Measurements from ENCODE around the gene SSC5D.
"Not testable (repeated sequence)": the region's sequence is repeated elsewhere in the genome, so short reads cannot be mapped to it uniquely, and the experiment has no call there.

Gene SSC5D

GRCh38 chr19:55508120-55508519 is 19.9 kb downstream of the SSC5D start:
- DNase-seq: no peak

DNA sequence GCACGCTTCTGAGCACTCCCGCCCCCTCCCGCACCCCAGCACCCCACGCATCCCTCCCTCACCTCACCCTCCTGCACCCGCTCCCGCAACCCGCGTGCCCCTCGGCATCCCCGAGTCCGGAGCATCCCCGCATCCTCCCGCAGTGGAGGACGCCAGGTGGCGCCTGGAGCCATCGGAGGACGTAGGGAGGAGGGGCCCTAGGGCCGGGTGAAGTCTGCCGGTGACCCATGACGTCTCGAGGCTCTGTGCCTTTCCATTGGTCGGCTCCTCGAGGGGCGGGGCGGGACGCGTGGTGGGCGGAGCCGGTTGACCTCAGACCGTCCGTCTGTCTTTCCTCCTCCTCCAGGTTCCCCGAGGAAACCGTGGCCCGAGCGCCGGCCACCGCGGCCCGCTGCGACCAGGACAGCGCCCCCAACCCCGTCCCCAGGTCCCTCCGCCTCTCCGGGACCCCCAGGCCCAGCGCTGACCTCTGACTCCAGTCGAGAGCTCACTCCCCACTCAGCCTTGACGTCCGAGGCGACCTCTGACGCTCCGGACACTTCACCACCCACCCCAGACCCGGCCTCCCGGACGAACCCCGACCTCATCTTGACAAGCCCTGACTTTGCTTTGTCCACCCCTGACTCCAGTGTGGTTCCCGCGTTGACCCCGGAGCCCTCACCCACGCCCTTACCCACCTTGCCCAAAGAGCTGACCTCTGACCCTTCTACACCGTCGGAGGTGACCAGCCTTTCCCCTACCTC is 28.8 kb downstream of the SSC5D start:
- peak; percentile 92 to 93 for DNase-seq

DNA sequence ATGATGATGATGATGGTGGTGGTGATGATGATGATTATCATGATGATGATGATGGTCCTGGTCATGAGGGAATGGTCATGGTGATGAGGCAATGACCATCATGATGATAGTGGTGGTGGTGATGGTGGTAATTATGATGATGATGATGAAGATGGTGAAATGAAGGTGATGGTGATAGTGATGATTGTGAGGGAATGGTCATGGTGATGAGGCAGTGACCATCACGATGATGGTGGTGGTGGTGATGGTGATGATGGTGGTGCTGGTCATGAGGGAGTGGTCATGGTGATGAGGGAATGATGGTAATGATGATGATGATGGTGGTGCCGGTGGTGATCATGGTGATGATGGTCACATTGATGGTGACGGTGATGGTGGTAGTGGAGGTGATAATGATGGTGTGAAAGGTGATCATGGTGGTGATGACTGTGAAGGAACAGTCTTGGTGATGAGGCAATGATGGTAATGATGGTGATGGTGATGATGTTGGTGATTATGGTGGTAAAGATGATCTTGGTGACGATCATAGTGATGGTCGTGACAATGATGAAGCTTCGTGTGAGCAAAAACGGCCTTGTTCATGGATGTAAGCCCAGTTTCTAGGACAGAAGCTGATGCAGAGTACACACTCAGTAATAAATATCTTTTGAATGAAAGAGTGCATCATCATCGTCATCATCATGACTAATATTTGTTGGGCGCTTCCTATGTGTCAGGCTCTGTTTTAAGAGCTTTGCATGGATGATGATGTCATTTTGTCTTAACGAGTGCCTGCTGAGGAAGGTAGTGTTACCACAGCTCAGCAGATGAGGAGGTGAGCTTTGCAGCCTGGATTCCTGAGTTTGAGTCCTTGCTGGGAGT is 31.4 kb downstream of the SSC5D start:
- no peak for DNase-seq

GRCh38 chr19:55520691-55521292 is 32.6 kb downstream of the SSC5D start:
- DNase-seq: no peak

- DNase-seq: no peak
These were observed 37.3 kb downstream of the SSC5D start for GRCh38 chr19:55525289-55526101.

DNA sequence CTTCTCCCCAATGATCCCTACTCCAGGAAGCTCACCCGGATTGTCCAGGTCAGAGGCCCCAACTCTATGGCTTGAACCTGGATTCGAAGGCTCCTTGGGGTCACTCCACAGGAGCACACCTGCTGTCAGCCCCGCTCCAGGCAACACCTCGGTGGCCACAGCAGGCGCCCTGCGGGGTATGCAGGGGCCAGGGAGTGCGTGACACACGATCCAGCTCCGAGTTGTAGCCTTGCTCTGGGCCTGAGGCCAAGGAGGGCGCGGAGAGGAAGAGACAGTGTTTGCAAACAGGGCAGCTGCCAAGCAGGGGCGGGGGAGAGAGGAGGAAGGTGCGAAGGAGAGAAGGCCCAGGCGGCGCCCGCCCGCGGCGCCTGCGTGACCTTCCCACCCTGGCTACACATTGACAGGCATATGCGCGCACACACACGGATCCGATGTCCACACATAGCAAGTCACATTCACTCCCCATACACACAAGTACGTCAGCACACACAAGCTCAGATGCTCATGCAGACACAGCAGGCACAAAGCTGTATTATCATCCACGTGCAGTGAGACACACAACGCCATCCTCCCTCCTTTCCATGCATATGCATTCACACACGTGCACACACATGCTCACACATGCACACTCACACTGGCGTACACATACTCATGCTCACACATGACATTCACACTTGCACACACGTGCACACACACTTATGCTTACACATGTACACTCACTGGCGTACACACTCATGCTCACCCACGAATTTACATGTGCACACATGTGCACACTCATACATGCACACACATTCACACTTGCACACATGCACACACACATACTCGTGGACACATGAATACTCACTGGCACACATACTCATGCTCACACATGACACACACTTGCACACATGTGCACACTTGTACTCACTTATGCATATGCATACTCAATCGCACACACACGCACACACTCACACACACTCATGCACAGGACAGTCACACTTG is 38.3 kb downstream of the SSC5D start:
- no peak for DNase-seq

DNA sequence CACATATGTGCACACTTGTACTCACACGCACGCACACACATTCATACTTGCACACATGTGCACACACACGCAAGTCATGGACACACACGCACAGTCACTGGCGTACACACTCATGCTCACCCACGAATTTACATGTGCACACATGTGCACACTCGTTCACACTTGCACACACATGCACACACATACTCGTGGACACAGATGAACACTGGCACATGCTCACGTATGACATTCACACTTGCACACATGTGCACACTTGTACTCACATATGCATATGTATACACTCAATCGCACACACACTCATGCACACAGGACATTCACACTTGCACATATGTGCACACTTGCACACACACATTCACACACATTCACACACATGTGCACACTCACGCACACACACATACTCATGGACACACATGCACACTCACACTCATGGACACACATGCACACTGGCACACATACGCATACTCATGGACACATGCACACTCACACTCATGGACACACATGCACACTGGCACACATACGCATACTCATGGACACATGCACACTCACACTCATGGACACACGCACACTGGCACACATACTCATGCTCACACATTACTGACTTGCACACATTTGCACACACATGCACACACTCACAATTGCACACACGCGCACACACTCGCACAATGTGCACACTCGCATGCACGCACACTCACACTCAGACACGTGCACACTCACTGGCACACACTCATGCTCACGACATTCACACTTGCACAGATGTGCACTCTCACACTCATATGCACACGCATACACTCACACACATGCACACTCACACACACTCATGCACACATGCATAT is 39.2 kb downstream of the SSC5D start:
- DNase-seq: no peak

DNA sequence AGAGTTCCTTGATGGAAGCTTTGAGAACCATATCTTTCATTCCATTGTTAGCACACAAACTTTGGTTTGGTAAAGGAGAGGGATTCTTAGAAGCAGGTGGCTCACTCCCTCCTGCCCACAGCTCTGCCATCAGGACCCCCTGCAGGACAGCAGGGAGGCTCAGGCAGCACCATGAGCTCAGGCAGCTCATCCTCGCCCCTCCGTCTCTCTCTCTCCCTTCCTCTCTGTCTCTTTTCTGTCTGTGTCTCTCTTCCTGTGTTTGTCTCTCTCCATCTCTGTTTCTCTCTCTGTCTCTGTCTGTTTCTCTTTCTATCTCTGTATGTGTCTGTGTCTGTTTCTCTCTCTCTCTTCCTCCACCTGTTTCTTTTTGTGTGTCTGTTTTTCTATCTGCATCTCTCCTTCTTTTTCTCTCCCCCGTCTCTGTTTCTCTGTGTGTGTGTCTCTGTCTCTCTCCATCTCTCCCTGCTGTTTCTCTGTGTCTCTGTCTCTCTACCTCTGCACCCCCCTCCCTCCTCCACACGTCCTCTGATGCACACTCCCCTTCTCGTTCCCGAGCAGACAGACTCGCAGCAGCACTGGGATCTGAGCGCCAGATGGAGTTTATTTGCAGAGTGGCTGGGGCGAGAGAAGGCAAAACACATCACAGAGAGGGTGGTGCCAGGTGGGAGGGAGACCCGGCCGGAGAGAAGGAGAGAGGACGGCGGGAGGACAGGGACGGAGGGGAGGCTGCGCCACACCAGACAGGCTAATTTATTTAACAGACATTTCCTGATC is 40.0 kb downstream of the SSC5D start:
- no peak for DNase-seq

GRCh38 chr19:55529636-55530234 is 41.5 kb downstream of the SSC5D start:
- DNase-seq: no peak

- DNase-seq: no peak
These were observed 42.8 kb downstream of the SSC5D start for GRCh38 chr19:55530996-55531395.

- not testable (repeated sequence) for DNase-seq
These were observed 46.0 kb downstream of the SSC5D start for GRCh38 chr19:55534280-55534679.

GRCh38 chr19:55535173-55535964 is 47.1 kb downstream of the SSC5D start:
- DNase-seq: no peak

DNA sequence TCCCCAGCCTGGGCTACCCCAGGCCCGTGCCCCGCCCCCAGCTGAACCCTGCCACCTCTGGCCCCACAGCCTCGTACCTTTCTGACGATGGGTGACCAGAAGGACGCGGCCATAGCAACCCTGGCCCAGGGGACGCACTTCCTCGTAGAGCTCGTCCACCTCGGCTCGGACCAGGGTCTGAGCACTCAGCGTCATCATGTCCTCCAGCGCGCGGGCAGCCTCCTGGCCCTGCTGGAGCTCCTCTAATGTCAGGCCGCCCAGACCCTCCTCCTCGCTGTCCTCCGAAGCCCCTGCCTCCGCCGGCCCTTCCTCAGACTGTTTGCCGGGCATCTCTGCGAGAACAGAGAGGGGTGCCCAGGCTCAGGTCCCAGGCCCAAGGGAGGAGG is 47.7 kb downstream of the SSC5D start:
- no peak for DNase-seq

DNA sequence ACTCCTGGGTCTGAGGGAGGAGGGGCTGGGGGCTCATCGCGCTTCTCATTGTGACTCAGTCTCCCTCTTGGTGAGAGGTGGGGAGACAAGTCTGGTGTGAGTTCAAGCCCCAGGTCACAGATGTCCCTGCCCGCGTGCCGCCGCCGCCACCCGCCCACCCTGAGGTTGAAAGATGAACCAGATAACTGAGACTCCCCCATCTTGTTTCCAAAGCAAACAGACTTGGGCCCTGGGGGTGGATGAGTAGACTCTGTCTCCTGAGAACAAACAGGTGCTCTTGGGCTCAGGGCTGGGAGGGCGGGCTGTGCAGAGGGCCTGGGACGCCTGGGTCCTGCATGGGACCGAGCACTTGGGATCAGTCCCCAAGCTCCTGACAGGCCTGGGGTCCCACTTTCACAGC is 48.1 kb downstream of the SSC5D start:
- no peak for DNase-seq

- no peak for DNase-seq
These were observed 48.9 kb downstream of the SSC5D start, which contains the start of gene SBK2 for GRCh38 chr19:55536951-55537740. SBK2 (minus strand) TSS chr19:55537133; CDS start chr19:55536294, 839 bp downstream.

DNA sequence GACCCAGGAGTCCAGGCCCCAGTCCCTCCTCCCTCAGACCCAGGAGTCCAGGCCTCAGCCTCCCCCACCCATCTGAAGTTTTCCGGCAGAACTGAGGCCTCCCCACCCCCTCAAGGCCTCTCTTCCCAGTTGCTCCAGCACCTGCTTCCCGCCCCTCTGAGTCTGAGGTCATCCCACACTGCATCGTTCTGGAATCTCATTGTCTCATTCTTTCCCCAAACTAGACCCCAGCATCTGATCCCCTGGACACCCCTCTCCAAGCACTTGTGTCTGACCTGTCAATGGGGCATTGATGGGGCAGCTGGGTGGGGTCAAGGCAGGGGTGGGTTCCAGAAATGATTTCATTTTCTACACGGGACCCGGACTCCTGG is 49.5 kb downstream of the SSC5D start:
- DNase-seq: no peak

- DNase-seq: no peak
These were observed 49.9 kb downstream of the SSC5D start for GRCh38 chr19:55538132-55538531.
